ENCODE results near the gene HDAC4. TPM values are rescaled to one million over a fixed set of nuclear protein-coding genes. Genes with fewer than 3 reads are reported as not detected.

HDAC4 gene
- total and polyA plus RNA-seq, 2 of the 8 experiments (the other 6 are each of a cell fraction or from before 2014, with no cell fraction given): 15.4 to 31.5 TPM

DNA sequence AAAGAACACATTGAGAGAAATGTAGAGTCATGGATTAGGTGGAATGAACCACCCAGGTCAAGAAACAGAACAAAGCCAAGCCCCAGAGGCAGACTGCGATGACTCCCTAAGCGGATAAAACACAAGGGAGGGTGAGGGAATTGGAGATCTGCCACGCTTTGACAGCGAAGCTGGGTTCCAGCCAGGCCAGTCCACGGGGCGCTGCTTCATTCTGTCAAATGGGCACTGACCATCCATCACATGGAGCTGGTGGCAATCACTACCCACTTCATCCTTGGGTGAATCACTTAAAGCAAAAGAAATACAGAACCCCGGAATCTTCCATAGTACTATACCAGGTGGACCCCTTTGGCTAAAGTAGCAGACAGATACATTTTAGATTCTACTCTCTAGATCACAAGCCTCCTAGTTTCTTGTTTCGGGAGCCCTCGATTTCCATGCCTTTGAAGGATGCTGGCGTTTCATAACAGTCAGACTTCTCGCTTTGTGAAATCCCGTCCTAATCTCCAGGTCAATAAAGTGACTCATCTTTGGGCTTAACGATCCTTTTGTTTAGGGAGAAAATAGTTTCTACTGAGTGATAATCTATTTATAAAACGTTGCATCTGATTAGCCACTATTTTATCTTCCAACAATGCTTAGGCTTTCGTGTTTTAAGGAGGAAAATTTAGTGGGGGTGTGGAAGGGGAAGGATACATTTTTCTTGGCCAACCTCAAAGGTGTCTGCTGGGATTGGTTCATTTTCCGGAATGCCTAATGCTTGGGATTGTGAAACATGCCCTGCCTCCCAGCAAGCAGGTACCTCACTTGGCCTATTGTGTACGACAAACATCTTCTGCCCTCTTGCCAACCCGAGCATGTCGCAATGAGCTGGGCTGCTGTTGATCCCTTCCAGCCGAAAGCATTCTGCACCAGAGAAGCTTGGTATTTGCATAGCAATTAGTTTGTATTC is 44.1 kb upstream of the HDAC4 start:
- no peak overlapping the region for H3K56ac ChIP-seq (replicated peaks; ENCODE audit: insufficient read length, low read depth, low read length)
- 88% methylated on average over 20 of the region's 20 CpGs; no CpG with 5 or more reads in 1 of the 2 experiments for WGBS, 2 experiments (ENCODE audit: extremely low coverage in 1 of 2, insufficient coverage in 1 of 2, insufficient read length in 1 of 2, insufficient replicate concordance in 2 of 2, low coverage in 1 of 2, low lambda C conversion rate in 2 of 2, missing lambda C conversion rate in 1 of 2)
- H4K8ac ChIP-seq (ENCODE audit: extremely low read depth, insufficient read depth, low read length): no peak overlapping the region
- TF ChIP-seq RBBP5 (IDR thresholded peaks at IDR 0.05; ENCODE audit: borderline replicate concordance, low read depth, low read length): no peak
- TF ChIP-seq CEBPB (IDR thresholded peaks at IDR 0.05; ENCODE audit: low read depth, low read length): peak; percentile 63; the same call in 1 of the 2 replicates
- H3K4me2 ChIP-seq (ENCODE audit: insufficient read depth in 1 of 2, low read depth in 2 of 2, low read length in 2 of 2): no peak overlapping the region
- ChIA-PET POLR2A (ENCODE audit: partially characterized antibody) (no interaction called here), CTCF (ENCODE audit: partially characterized antibody) (no interaction called here)
- H3K23ac ChIP-seq (ENCODE audit: insufficient read length): no peak overlapping the region
- H3K23me2 ChIP-seq (ENCODE audit: low read depth, low read length): no peaks in the 10 kb centered on the region
- H3K4ac ChIP-seq (replicated peaks; ENCODE audit: insufficient read length, low read depth, low read length): no peak overlapping the region
- no peak overlapping the region for H4K91ac ChIP-seq (replicated peaks; ENCODE audit: insufficient read length, low read length)
- H3K9ac ChIP-seq (replicated peaks in 1 of 4; ENCODE audit: extremely low read depth in 1 of 4, low read depth in 3 of 4, low read length in 3 of 4): no peak overlapping the region
- H2AK5ac ChIP-seq (ENCODE audit: low read depth, low read length): no peak overlapping the region
- H2AFZ ChIP-seq (ENCODE audit: low read length): no peak overlapping the region
- H3K36me3 ChIP-seq (ENCODE audit: control insufficient read depth in 2 of 4, insufficient read depth in 4 of 4, low read length in 3 of 4): no peaks in the 10 kb centered on the region
- no peak overlapping the region for H2BK5ac ChIP-seq (ENCODE audit: low read depth, low read length)
- no peak overlapping the region for H2BK12ac ChIP-seq (ENCODE audit: low read depth, low read length)
- no peaks in the 10 kb centered on the region for H3K79me2 ChIP-seq (ENCODE audit: control insufficient read depth in 1 of 2, insufficient read depth in 2 of 2, low read length in 2 of 2)
- H3K4me1 ChIP-seq (replicated peaks in 1 of 4; ENCODE audit: control insufficient read depth in 3 of 4, insufficient read depth in 4 of 4, low read length in 3 of 4): peaks cover 0 to 14% (median 8%) of the 10 kb centered on the region in 4 experiments; a peak in 5 of 7 replicates
- H4K5ac ChIP-seq (ENCODE audit: insufficient read length, low read depth, low read length): no peak overlapping the region
- no peak overlapping the region for H2BK20ac ChIP-seq (ENCODE audit: low read length)
- no peak overlapping the region for H2BK15ac ChIP-seq (ENCODE audit: low read length)
- H4K20me1 ChIP-seq (replicated peaks in 1 of 2; ENCODE audit: control insufficient read depth in 1 of 2, insufficient read depth in 2 of 2, low read length in 2 of 2): no peaks in the 10 kb centered on the region
- FAIRE-seq (no peak), DNase-seq (ENCODE audit: low read depth in 1 of 2, low spot score in 2 of 2) (no peak)
- H3K27me3 ChIP-seq (replicated peaks in 1 of 4; ENCODE audit: control insufficient read depth in 3 of 4, extremely low read depth in 1 of 4, insufficient read depth in 3 of 4, low read length in 3 of 4): peaks cover 0 to 11% (median 3%) of the 10 kb centered on the region in 4 experiments; a peak in 4 of 7 replicates
- H3K27ac ChIP-seq (ENCODE audit: low read depth, low read length): no peak overlapping the region
- no peak overlapping the region for H2BK120ac ChIP-seq (replicated peaks; ENCODE audit: low read depth, low read length)
- peaks cover 4 to 10% of the 10 kb centered on the region in 2 experiments; a peak in 1 of 4 replicates for H3K9me3 ChIP-seq (ENCODE audit: insufficient read depth in 2 of 2, low read depth in 1 of 2, low read length in 1 of 2)
- H3K18ac ChIP-seq (ENCODE audit: extremely low read depth, low read length): no peak overlapping the region
- no peak overlapping the region for H3K14ac ChIP-seq (ENCODE audit: insufficient read length)
- H3K79me1 ChIP-seq (ENCODE audit: low read depth, low read length): no peaks in the 10 kb centered on the region
- no peak overlapping the region for H3K4me3 ChIP-seq (ENCODE audit: extremely low read depth in 1 of 4, insufficient read depth in 2 of 4, low read depth in 3 of 4, low read length in 4 of 4)

Data from H1 (cell line).